ENCODE data around the gene FCRL4. TPM values are rescaled to one million over a fixed set of nuclear protein-coding genes. Genes with fewer than 3 reads are reported as not detected.

The FCRL4 gene
- not detected for total RNA-seq (2021; ENCODE audit: unreplicated experiment)
- not detected in 2 replicates for polyA plus RNA-seq (2012)
- not detected for Bru-seq, nascent RNA
- not detected for BruChase-seq, experiment 1, labeled RNA remaining after a 6-hour chase
- BruChase-seq, experiment 2, labeled RNA remaining after a 2-hour chase: not detected
- long read RNA-seq: 0 reads

- Histone ChIP-seq H3K9me2 (ENCODE audit: insufficient read depth) (no peaks in the 10 kb centered on the region), H3K27ac (ENCODE audit: low read depth, low read length) (no peak within 1 kb of the TSS), H3K4me1 (ENCODE audit: control insufficient read depth in 1 of 2, insufficient read depth in 2 of 2, low read length in 2 of 2) (no peaks in the 10 kb centered on the region), H3K4me3 (replicated peaks in 1 of 2; ENCODE audit: low read depth in 1 of 2, low read length in 2 of 2) (no peak within 1 kb of the TSS), H3K36me3 (ENCODE audit: control insufficient read depth in 1 of 2, insufficient read depth in 2 of 2, low read length in 2 of 2) (no peaks in the 10 kb centered on the region), H3K27me3 (ENCODE audit: insufficient read depth, low read length) (peaks cover 30% of the 10 kb centered on the region), H3K9ac (ENCODE audit: low read length) (no peak within 1 kb of the TSS), H3K79me2 (ENCODE audit: insufficient read depth, low read length) (no peaks in the 10 kb centered on the region), H2AFZ (ENCODE audit: low read depth, low read length, poor library complexity, severe bottlenecking) (no peak within 1 kb of the TSS), H3K9me3 (ENCODE audit: control insufficient read depth in 1 of 2, insufficient read depth in 1 of 2, low read depth in 1 of 2, low read length in 2 of 2) (no peaks in the 10 kb centered on the region), H3K4me2 (ENCODE audit: low read length) (no peak within 1 kb of the TSS), H4K20me1 (ENCODE audit: insufficient read depth) (no peaks in the 10 kb centered on the region)
- intact Hi-C loops (cut with micrococcal nuclease): no loop called here
- no peak for ATAC-seq
- BruUV-seq (replicated peaks): no TSS peak
- RAD21 ChIA-PET (ENCODE audit: low non-redundant PET in 1 of 2, low total read pairs in 2 of 2, uncharacterized antibody in 2 of 2, unreplicated experiment in 2 of 2): no interaction called here
- POLR2A ChIA-PET: no interaction called here
- CTCF ChIA-PET: no interaction called here
- TF ChIP-seq ZNF274 (IDR thresholded peaks at IDR 0.05; ENCODE audit: low read depth, low read length): no peak
- TF ChIP-seq EZH2 (IDR thresholded peaks at IDR 0.05): no peak
- no peak for TF ChIP-seq FOSL1 (IDR thresholded peaks at IDR 0.05; ENCODE audit: low read depth)
- no peak for TF ChIP-seq EGR1 (IDR thresholded peaks at IDR 0.05; ENCODE audit: low read depth)
- DNase-seq (ENCODE audit: low read depth, low spot score): no peak
These were observed at the start of gene FCRL4 for GRCh38 chr1:157597959-157598667. FCRL4 (minus strand) TSS chr1:157598085; CDS start chr1:157597944, 141 bp downstream.

DNA sequence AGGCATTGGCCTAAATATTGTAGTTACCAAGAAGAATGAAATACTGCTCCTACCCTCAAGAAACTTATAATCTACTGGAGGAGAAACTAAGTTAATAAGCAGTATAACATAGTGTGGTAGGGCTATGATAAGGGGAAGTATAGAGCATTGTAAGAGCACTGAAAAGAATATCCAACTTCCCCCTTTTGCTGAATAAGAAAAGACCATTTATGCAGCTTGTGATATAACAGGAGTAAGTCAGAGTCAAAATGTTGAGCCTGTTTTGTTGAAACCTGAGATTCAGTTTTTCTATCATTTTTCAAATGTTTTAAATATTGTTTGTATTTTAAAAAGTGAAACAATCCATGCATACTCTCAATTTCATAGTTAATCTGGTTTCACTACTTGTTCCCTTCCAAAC, 48.3 kb upstream of the FCRL4 start:
- ChIA-PET CTCF (no interaction called here), POLR2A (no interaction called here), RAD21 (ENCODE audit: low non-redundant PET in 1 of 2, low total read pairs in 2 of 2, uncharacterized antibody in 2 of 2, unreplicated experiment in 2 of 2) (no interaction called here)
- Histone ChIP-seq H3K9ac (ENCODE audit: low read length) (no peak overlapping the region), H3K4me2 (ENCODE audit: low read length) (no peak overlapping the region), H4K20me1 (ENCODE audit: insufficient read depth) (no peaks in the 10 kb centered on the region; the same call in 1 of the 2 replicates), H3K79me2 (ENCODE audit: insufficient read depth, low read length) (no peaks in the 10 kb centered on the region), H3K4me1 (ENCODE audit: control insufficient read depth in 1 of 2, insufficient read depth in 2 of 2, low read length in 2 of 2) (no peaks in the 10 kb centered on the region), H2AFZ (ENCODE audit: low read depth, low read length, poor library complexity, severe bottlenecking) (no peak overlapping the region), H3K9me2 (ENCODE audit: insufficient read depth) (no peaks in the 10 kb centered on the region), H3K27me3 (ENCODE audit: insufficient read depth, low read length) (peaks cover 48% of the 10 kb centered on the region), H3K4me3 (replicated peaks in 1 of 2; ENCODE audit: low read depth in 1 of 2, low read length in 2 of 2) (no peak overlapping the region), H3K27ac (ENCODE audit: low read depth, low read length) (no peak overlapping the region), H3K36me3 (ENCODE audit: control insufficient read depth in 1 of 2, insufficient read depth in 2 of 2, low read length in 2 of 2) (no peaks in the 10 kb centered on the region), H3K9me3 (ENCODE audit: control insufficient read depth in 1 of 2, insufficient read depth in 1 of 2, low read depth in 1 of 2, low read length in 2 of 2) (no peaks in the 10 kb centered on the region)
- DNase-seq (ENCODE audit: low read depth, low spot score) (no peak), ATAC-seq (no peak)
- intact Hi-C loops (cut with micrococcal nuclease): no loop called here
- TF ChIP-seq EZH2phosphoT487 (IDR thresholded peaks at IDR 0.05; ENCODE audit: borderline replicate concordance) (no peak), TCF7L2 (IDR thresholded peaks at IDR 0.05; ENCODE audit: borderline replicate concordance, extremely low read depth, insufficient read depth, insufficient read length) (no peak)
- BruUV-seq (replicated peaks): no TSS peak
